HL-60/S4 treated with retinoic acid at 250 ng/mL for 4 days and 3 days (cell line): ENCODE data around the gene EDC3.

Experiments
- in situ Hi-C: fragments of 300-500 bp; cut with MboI; formaldehyde crosslinking; loops from 2 replicates; pipeline ENCODE4 v1.7.0; 2022; ENCODE audit warnings: low sequenced_read_pairs

EDC3 gene

DNA sequence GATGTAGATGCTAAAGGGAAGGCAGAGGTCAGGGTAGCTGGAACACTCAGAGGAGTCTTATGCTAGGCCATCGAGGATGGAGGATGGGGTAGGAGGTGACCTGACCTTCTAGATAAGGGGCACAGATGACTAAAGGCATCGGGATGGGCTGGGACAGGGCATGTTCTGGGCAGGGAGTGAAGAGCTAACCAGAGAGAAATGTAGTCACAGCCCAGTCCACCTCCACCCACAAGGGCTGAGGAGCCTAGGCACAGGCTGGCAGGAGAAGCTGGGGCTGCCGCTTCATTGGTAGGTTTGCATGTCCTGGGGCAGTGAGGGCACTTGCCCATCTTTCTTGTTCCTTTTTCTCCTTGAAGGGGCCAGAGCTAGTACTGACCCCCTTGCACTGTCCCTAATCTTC is 67.6 kb downstream of the EDC3 start:
- in situ Hi-C loops = loop anchor here (10.0 to 25.0 kb wide), 2 partner anchors 134 to 253 kb away; no protein-coding TSS in a partner anchor

DNA sequence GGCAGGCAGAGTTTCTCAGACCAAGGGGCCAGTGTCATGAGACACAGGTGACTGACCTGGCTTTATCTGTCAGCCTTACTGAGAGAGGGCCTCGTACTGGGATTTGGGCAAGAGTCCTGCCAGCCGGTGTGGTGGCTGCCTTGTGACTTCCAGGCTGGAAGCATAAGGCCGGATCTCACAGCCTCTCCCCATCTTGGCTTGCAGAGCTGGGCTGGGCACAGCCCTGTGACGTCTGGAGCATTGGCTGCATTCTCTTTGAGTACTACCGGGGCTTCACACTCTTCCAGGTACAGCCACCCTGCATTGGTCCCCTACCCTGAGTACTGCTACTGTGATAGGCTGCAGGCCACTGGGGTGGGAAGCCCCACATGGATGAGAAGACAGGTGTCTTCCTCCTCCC is 68.1 kb downstream of the EDC3 start:
- in situ Hi-C loops = loop anchor here (10.0 to 25.0 kb wide), 2 partner anchors 135 to 253 kb away; no protein-coding TSS in a partner anchor

DNA sequence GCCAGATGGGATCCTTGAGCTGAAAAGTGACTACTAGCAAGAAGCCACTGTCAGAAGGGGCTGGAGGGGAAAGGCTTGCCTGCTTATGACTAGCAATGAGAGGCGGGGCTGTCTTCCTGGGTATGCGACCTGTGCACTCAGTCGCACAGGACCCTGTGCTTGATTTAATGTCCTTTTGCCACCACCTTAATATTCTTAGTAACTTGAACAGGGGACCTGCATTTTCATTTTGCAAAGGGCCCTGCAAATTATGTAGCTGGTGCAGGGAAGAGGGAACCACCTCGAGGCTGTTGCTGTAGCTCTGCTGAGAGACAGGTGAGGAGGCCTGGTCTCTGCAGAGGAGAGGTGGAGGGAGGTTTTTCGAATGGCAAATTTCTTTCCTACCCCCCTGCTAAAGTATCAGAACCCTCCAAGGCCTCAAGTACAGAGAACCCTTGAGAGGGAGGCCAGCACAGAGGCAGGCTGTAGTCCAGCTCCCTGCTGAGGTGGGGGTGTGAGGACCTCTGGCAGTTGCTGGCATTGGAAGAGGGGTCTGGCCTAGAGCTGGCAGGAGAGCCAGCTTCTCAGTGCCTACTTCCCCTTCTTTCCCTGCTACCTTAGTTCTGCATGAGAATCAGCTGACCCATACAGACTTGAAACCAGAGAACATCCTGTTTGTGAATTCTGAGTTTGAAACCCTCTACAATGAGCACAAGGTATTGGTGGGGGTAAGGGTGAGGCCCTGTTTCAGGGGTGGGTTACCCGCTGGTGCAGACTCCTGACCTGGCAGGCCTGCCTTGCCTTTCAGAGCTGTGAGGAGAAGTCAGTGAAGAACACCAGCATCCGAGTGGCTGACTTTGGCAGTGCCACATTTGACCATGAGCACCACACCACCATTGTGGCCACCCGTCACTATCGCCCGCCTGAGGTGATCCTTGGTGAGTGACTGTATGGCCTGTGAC is 68.8 kb downstream of the EDC3 start:
- in situ Hi-C loops = loop anchor here (10.0 to 25.0 kb wide), 2 partner anchors 135 to 252 kb away; no protein-coding TSS in a partner anchor

DNA sequence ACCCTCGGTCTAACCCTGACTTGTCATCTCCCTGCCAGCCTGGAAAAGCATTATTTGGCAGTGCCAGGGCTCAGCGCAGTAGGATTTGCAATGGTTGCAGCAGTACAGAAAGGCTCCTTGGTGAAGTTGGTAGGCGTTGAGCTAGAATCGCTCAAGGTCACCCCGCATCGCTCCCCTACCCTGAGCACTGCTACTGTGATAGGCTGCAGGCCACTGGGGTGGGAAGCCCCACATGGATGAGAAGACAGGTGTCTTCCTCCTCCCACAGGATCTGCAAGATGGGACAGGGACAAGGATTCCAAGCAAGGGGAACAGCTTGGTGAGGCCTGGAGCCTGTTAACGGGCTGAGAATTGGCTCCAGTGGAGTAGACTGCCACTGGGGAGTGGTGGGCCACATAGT is 69.5 kb downstream of the EDC3 start:
- in situ Hi-C loops = loop anchor here (10.0 to 25.0 kb wide), 2 partner anchors 136 to 252 kb away; no protein-coding TSS in a partner anchor

DNA sequence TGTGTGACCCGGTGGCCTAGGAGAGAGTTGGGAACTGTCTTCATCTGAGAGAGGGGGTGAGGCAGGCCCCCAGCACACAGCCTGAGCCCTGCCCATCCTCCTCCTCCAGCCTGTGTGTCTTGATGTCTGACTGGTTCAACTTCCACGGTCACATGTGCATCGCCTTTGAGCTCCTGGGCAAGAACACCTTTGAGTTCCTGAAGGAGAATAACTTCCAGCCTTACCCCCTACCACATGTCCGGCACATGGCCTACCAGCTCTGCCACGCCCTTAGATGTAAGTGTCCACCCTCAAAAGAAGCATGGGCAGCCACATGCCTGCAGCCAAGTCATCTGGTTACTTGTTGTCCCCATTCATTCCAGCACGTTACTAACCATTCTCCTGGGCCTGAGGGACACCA is 70.1 kb downstream of the EDC3 start:
- in situ Hi-C loops = loop anchor here (10.0 to 25.0 kb wide), 2 partner anchors 137 to 251 kb away; no protein-coding TSS in a partner anchor

DNA sequence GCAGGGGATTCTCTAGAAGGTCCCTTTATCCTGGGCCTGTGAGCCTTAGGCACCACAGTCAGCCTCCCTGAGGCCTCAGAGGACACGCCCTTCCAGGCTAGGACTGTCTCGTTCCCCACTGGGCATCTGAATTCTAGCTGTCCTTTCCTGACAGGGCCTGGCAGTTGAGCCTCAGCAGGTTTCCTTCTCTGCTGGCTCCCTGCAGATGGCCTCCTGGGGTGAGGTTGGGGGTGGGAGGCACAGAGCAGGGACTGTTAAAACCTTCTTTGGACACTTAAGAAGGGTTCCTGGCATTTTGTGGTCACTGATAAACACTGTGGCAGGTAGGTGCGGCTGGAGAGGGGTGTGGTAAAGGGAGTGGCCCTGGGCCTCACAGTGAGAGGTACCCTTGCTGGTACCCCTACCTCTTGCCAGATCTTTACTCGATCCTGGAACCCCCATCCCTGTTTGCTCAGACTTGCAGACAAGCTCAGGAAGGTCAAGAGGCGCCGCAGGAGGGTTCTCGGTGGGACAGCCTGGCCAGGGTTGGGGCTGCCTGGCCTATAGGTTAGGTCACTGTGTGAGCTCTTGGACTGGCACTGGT is 71.7 kb downstream of the EDC3 start:
- in situ Hi-C loops = loop anchor here (10.0 kb wide), 1 partner anchor 249 kb away; no protein-coding TSS in a partner anchor

DNA sequence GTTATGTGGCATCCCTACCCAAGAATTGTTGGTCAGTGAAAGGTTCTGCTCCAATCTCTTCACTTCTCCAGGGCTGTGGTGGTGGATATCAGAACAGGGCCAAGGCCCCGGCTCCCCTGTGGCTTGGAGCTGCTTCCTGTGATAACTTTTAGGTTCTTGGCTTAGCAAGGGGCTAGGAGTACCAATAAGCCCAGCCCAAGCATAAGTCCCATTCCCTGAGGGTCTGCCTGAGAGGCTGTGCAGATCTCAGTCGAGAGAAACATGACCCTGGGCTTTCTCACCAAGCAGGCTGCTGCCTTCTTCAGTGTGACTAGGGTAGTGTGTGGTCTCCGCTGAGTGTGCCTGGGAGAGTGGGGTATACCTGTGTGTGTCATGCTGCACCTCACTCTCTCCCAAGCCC is 73.1 kb downstream of the EDC3 start:
- in situ Hi-C loops = loop anchor here (10.0 kb wide), 1 partner anchor 248 kb away; no protein-coding TSS in a partner anchor

DNA sequence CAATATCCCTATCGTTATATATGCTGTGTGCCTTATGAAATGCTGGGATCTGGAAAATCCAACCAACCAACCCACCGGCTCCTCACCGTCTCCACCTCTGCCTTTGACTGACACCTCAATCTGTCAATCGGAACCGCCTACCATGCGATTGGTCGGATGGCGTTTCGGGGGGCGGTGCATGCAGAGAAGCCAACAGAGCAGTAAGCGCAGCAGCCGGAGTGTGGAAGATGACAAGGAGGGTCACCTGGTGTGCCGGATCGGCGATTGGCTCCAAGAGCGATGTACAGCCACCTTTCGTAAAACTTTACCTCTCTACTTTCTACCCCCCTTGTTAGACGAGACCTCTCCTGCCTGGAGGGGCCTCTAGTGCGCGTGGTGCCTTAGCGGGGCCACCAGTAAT is 73.9 kb downstream of the EDC3 start:
- in situ Hi-C loops = loop anchor here (10.0 kb wide), 1 partner anchor 247 kb away; no protein-coding TSS in a partner anchor

DNA sequence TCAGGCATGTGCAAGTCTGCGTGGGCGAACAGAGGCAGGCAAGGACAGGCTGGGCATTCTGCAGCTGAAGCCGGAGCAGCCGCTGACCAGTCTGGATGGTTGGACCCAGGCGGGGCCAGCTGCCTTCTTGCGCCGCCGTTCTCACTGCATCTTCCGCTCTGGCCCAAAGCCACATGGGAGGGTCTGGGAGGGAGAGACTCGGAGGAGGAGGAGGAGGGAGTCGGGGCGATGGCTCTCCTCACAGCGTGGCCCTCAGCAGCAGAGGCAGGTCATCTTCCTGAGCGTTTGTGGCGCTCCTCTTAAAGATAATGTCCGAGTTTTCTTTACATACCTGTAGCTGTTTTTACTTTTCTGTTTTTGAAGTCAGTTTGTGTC is 74.3 kb downstream of the EDC3 start:
- in situ Hi-C loops = loop anchor here (10.0 kb wide), 1 partner anchor 247 kb away; no protein-coding TSS in a partner anchor

DNA sequence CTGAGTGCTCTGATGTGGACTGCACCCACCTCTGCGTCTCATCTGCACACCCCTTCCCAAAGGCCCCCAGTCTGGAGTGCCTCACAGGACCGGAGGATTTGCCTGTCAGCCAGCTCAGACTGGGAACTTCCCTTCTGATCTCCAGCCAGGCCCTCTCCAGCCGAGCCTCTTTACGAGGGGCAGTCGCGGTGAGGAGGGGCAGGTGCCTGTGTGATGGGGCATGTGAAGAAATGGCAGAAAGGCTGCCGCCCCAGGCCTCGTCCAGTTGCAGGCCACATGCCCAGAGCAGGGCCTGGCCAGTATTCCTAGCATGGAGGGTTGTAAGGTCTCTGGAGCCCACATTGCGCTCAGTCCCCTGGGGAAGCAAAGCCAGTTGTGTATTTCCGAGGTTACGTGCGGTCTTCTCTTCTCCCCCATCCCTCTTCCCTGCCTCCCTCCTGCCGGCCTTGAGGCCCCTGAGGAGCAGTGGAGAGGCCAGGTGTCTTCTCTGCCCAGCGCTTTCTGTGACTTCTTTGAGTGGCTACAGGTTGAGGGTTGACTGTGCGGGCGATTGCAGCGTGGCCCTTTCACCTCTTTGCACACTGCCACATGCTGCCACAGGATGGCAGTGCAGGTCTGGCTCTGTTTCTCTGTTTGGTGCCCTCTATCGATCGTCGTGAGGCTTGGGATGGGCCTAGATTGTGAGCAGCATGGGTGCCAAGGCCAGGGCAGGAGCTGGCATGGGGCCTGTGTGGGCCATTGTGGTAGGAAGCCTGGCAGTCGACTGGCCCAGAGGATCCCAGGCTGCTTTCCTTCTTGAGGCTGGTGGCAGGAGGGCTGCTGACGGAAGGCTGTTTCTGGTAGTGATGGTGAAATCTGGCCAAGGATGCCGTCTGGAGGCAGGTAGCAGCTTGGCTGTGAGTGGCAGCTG is 74.9 kb downstream of the EDC3 start:
- in situ Hi-C loops = loop anchor here (10.0 kb wide), 1 partner anchor 246 kb away; no protein-coding TSS in a partner anchor

DNA sequence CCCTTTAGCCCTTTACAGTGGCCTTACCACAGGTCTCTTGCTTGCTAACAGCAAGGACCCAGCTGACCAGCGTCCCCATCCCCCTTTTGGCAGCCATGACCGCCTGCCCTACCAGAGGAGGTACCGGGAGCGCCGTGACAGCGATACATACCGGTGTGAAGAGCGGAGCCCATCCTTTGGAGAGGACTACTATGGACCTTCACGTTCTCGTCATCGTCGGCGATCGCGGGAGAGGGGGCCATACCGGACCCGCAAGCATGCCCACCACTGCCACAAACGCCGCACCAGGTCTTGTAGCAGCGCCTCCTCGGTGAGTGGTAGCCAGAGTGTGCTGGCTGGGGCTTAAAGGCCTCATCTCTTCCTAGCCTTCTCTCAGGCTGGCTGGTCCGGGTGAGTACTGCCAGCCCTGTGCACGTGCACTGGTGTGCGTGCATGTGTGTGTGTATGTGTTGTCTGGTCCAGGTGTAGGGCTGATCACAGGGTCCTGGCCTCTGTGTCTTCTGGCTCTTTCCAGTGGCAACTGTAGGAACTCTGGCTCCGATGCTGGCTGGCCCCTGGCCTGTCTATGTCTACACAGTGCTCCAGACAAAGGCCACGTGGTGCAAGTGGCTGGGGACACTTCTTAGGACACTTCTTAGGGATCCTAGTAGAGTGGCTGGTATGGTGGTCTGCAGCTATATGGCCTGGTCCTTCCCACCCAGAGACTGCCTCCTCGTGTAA is 75.7 kb downstream of the EDC3 start:
- in situ Hi-C loops = loop anchor here (10.0 kb wide), 1 partner anchor 245 kb away; no protein-coding TSS in a partner anchor

DNA sequence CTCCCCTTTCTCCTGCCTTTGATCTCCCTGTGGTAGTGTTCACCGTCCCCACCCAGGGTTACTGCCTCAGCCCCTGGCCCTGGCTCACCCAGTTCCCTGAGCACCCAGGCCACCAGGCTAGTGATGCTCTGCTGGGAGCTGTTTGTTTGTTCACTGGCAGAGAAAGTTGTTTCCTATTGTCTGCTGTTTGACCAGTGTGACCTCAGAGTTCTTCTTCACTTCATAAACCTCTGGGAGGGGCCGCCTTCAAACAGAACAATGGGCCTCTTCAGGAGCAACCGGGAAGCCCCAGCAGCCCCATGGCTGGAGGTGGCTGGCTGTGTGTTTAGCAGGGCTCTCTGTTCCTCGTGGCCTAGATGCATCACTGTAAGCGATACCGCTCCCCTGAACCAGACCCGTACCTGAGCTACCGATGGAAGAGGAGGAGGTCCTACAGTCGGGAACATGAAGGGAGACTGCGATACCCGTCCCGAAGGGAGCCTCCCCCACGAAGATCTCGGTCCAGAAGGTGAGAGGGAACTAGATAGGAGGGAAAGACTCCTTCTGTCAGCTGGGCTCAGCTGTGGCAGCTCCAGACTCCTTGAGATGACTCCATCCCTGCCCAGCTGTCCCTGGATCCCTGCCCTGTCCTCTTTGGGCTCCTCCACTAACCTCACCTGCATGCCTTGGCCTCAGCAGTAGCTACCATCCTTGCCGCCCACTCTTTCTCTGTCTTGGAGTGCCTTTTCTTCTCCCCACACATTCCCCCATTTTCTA is 76.8 kb downstream of the EDC3 start:
- in situ Hi-C loops = no loop called here

DNA sequence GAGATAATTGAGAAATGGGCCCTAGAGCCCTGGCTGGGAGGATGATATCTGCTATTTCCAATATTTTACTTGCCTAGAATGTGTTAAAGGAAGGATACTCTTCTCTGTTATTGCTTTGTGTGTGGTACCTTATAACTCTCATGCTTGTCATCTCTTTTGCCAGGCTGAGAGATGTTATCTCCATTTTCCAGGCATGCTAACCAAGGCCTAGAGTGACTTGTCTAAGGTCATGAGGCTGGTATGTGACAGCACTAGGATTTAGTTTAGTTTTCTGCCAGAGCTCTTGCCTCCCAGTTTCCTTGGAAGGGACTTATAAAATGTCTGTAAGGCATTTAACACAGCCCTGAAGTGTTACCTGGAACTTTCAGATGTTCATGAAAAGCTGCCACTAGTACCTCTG is 78.8 kb downstream of the EDC3 start:
- in situ Hi-C loops = no loop called here

DNA sequence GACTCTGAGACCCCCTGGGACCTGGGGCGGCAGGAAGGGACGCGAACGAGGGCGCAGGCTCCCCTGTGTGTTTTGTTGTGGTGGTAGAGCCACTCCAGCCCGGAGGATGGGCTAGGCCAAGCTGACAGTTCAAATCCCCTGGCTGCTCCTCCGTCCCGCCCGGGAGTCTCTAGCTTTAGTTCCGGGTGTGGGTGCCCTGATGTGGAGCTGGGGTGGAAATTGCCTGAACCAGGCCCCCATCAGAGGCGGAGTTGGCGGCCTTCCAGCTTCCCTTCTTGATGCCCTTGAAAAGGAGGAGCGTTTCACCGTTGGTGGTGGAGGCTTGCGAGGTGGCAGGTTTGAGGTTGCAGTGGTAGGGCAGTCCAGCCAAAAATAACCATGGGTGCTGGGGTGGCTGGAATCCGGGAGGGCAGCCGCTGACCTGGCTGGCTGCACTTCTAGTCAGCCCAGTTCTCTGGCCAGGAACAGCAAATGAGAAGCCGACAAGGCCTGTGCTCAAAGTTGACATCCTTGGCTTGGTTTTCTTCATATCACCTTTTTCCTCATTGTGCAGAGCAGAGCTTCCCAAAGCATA is 79.4 kb downstream of the EDC3 start:
- in situ Hi-C loops = no loop called here

DNA sequence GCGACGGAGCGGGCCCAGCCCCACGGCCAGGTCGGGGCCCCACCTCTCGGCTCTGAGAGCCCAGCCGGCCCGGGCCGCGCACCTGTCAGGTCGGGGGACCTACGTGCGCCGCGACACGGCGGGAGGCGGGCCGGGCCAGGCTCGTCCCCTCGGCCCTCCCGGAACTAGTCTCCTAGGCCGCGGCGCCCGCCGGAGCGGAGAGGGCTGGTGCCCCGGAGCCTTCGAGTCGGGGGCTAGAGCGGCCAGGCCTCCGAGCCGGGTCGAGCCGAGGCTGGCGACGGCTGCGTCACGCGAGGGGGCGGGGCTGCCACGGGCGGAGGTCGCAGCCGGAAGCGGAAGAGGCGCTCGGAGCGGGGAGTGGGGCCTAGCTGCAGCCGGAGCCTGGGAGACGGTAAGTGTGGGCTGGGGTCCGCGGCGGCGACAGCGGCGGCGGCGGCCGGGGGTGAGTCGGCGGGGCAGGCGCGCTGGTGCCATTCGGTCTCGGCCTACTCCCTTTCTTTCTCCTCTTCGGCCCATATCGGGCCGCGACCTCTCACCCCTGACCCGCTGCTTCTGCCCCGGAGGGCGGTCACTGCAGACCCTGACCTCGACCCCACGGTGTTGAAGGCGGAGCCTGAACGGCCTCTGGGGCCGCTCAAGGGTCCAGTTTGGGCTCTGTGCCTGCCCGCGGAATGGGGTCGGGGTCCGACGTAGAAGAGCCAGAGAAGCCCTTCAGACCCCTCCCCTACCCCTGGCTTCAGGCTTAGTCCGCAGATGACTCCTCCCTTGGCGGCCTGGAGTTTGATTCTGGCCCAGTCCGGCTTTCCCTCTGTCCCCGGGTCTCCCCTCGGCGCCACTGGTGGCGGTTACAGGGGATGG is 80.1 kb downstream of the EDC3 start, which contains the start of gene CLK3:
TSS of gene CLK3 (plus strand) at position 329 of the 858 bp plus-strand sequence. CDS start 3,361 bp downstream, outside the sequence.
- in situ Hi-C loops = no loop called here

DNA sequence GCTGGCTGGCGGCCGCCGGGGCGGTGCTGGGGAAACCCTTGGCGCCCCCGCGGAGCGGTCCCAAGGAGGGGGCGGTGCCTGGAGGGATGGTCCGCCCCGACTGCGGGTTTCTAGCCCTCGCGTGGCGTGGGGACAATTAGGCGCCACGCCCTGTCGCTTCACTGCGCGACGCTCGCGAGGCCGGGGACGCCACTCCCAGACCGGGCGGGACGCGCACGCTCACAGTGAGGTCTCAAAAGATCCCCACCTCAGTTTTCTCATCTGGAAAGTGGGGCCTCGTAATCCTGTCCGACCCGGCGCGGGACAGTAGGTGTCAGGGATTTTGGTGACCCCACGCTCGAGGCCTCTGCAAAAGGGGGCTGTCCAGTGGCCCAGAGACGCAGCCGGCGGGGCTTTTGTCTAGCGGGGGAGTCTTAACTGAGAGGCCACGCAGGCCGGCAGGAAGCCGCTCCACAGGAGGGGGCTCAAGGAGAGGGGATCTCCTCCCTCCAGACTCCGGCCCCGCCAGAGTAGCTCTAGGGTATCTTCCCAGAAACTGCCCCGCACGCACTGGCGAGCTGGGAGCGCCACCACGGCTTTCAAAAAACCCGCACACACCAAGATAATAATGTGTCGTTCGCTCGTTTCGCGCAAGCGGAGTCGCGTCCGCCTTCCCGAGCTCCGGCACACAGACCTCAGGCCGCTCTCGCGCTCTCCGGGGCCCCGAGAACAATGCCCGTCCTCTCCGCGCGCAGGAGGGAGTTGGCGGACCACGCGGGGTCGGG is 80.9 kb downstream of the EDC3 start:
- in situ Hi-C loops = no loop called here
